ENCODE measurements around the gene EBF4.
A peak's percentile ranks its signal among the peaks of the same experiment; 100 is the strongest.

Gene EBF4

DNA sequence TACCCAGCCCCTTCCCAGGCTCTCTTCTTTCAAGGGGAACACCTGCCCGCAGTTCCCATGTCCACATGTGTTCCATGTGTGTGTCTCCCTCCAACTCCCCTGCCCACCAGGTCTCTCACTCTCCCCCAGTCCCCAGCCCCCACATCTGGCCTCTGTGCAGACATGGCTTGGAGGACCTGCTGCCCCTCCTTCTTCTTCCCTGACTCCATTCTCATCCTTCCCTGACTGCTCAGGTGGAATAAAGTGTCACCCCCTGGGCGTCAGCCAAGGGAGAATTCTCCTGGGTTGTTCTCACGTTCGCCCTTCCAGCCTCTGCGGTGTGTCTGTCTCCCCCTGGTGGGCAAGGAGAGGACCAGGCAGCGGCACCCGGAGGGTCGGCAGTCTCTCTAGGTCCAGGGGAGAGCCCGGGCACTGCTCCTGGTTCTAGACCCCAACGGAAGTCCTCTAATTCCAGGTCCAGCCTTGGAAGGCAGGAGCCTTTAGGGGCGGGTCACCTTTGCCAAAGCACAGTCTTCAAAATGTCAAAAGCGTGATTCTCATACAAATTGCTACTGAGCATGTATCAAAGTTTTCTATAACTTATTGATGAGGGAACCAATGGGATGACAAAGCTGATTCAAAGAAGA is 50.5 kb downstream of the EBF4 start:
- POLR2A ChIA-PET, result no interaction called here

DNA sequence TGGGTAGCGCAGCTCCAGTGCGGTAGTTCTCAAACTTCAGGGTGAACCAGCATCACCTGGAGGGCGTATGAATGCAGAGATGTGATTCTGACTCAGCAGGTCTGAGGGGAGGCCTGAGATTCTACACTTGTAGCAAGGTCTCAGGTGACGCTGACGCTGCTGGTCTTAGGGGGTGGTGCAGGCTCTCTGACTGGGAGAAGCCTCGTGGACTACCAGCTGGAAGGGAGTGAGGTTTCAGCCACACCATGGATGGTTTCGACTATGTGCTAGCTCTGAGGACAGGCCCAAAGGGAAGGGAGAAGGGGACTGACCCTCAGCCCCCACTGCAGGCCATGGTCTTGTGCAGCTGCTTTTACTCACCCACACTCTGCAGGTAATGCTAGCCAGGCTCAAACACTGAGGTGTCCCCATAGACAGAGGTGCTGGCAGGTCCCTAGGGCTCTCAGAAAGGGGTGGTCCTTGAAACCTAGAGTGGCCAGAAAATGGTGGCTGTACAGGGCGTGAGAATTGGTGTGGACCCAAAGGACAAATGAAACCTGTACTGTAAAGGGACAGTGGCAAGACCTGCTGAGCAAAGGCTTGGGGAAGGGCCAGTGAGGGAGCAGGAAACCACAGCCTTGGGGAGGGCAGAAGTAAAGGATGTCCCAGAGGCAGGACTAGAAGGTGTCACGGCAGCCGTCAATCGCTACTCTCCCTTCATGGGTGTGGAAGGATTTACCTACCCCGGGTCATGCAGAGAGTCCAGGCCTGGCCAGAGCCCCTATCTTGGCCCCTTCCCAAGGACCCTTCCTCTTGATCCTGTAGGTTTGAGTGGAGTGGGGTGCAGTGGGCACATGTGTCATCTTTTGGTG is 52.7 kb downstream of the EBF4 start:
- TF ChIP-seq SUZ12 (IDR thresholded peaks at IDR 0.05) (no peak), FOXM1 (IDR thresholded peaks at IDR 0.05; ENCODE audit: borderline replicate concordance) (no peak), ARNT (IDR thresholded peaks at IDR 0.05) (no peak), NFRKB (IDR thresholded peaks at IDR 0.05) (no peak), SP1 (IDR thresholded peaks at IDR 0.05) (no peak), ZNF384 (IDR thresholded peaks at IDR 0.05) (no peak), FOXA1 (IDR thresholded peaks at IDR 0.05) (no peak), LEF1 (IDR thresholded peaks at IDR 0.05; ENCODE audit: borderline replicate concordance) (no peak), TARDBP (IDR thresholded peaks at IDR 0.05) (no peak), PKNOX1 (IDR thresholded peaks at IDR 0.05) (no peak), L3MBTL2 (conservative IDR thresholded peaks at IDR 0.05) (no peak), CTBP1 (IDR thresholded peaks at IDR 0.05; ENCODE audit: borderline replicate concordance) (no peak), BHLHE40 (IDR thresholded peaks at IDR 0.05; ENCODE audit: borderline replicate concordance) (no peak), ELF4 (IDR thresholded peaks at IDR 0.05) (no peak), FOXK2 (IDR thresholded peaks at IDR 0.05) (no peak), HDGF (IDR thresholded peaks at IDR 0.05; ENCODE audit: borderline replicate concordance) (no peak)
- ChIA-PET CTCF (no interaction called here), POLR2A (no interaction called here)
- DNase-seq (ENCODE audit: extremely low spot score), result no peak

More for the DNA sequence above, 50.5 kb downstream of the EBF4 start:
- DNase-seq (ENCODE audit: extremely low spot score), result peak; percentile 89
- no peak for TF ChIP-seq L3MBTL2 (conservative IDR thresholded peaks at IDR 0.05)
- TF ChIP-seq ARNT (IDR thresholded peaks at IDR 0.05), result no peak
- no peak for TF ChIP-seq PKNOX1 (IDR thresholded peaks at IDR 0.05)
- TF ChIP-seq BHLHE40 (IDR thresholded peaks at IDR 0.05; ENCODE audit: borderline replicate concordance), result no peak
- CTCF ChIA-PET, result interaction anchor here (0.6 to 1.6 kb wide), 4 partner anchors 10 to 53 kb away, joined by 3 to 5 read pairs (median 3); no protein-coding TSS in a partner anchor

GRCh38 chr20:2745936-2746635 is 53.5 kb downstream of the EBF4 start:
- TF ChIP-seq L3MBTL2 (conservative IDR thresholded peaks at IDR 0.05) (no peak), SUZ12 (IDR thresholded peaks at IDR 0.05) (no peak), LEF1 (IDR thresholded peaks at IDR 0.05; ENCODE audit: borderline replicate concordance) (no peak), HDGF (IDR thresholded peaks at IDR 0.05; ENCODE audit: borderline replicate concordance) (no peak), NFRKB (IDR thresholded peaks at IDR 0.05) (no peak), BHLHE40 (IDR thresholded peaks at IDR 0.05; ENCODE audit: borderline replicate concordance) (no peak), FOXM1 (IDR thresholded peaks at IDR 0.05; ENCODE audit: borderline replicate concordance) (no peak), PKNOX1 (IDR thresholded peaks at IDR 0.05) (no peak)

DNA sequence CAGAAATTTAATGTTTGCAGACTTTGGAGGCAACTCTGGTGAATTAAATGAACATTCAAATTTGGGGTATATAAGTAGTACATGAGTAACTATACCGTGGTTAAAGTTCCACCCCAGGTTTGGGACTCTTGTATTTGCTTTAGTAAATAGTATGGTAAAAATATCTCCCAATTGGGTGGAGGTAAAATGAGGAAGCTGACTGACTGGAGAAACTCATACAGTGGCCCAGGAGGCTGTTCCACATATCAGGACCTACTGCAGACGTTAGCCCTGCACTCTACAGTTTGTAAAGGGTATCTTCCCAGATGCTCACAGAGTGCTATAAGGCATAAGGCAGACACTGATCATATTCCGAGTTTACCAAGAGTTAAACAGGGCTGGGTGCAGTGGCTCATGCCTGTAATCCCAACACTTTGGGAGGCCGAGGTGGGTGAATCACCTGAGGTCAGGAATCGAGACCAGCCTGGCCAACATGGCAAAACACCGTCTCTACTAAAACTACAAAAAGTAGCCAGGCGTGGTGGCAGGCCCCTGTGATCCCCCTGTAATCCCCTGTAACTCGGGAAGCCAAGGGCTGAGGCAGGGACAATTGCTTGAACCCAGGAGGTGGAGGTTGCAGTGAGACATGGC is 54.2 kb downstream of the EBF4 start:
- ChIA-PET CTCF (no interaction called here), POLR2A (no interaction called here)
- TF ChIP-seq CTBP1 (IDR thresholded peaks at IDR 0.05; ENCODE audit: borderline replicate concordance), result no peak
- DNase-seq (ENCODE audit: extremely low spot score), result no peak

More at GRCh38 chr20:2745936-2746635, 53.5 kb downstream of the EBF4 start:
- no peak for DNase-seq (ENCODE audit: extremely low spot score)
- POLR2A ChIA-PET, result no interaction called here
- CTCF ChIA-PET, result no interaction called here

DNA sequence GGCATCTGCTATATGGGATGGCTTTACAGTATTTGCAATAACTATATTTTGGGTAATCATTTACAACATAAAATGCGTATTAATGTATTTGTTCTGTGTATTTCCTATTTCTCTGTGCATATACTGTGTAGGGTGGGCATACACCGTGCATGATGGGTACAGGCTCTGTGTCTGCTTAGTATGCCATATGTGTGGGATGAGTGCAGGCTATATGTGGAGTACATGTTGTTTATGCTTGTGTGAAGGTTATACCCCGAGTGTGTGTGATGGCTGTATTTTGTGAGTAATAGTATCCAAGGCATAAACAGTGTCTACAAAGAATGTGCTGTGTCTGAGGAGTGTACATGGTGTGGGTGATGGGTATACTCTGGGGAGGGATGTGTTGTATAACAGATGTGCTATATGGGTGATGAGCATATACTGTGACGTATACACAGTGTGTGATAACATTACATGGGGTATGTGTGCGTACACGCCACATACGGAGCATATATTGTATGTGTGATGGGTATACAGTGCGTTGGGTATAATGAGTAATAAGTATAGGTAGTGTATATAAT is 55.2 kb downstream of the EBF4 start:
- TF ChIP-seq FOXA1 (IDR thresholded peaks at IDR 0.05) (no peak), BHLHE40 (IDR thresholded peaks at IDR 0.05; ENCODE audit: borderline replicate concordance) (no peak), ARNT (IDR thresholded peaks at IDR 0.05) (no peak), ELF4 (IDR thresholded peaks at IDR 0.05) (no peak), L3MBTL2 (conservative IDR thresholded peaks at IDR 0.05) (no peak), TARDBP (IDR thresholded peaks at IDR 0.05) (no peak), LEF1 (IDR thresholded peaks at IDR 0.05; ENCODE audit: borderline replicate concordance) (no peak), PKNOX1 (IDR thresholded peaks at IDR 0.05) (no peak), FOXK2 (IDR thresholded peaks at IDR 0.05) (no peak), CTBP1 (IDR thresholded peaks at IDR 0.05; ENCODE audit: borderline replicate concordance) (no peak), SUZ12 (IDR thresholded peaks at IDR 0.05) (no peak), ZNF384 (IDR thresholded peaks at IDR 0.05) (no peak), FOXM1 (IDR thresholded peaks at IDR 0.05; ENCODE audit: borderline replicate concordance) (no peak), SP1 (IDR thresholded peaks at IDR 0.05) (no peak), NFRKB (IDR thresholded peaks at IDR 0.05) (no peak)
- DNase-seq (ENCODE audit: extremely low spot score), result no peak
- POLR2A ChIA-PET, result no interaction called here
- CTCF ChIA-PET, result no interaction called here

Data from HEK293T (cell line).